HG03342 (cell line): ENCODE results near the gene RPN2.

Source experiments
- ATAC-seq: cut with Tn5 transposase; IDR thresholded peaks from one replicate; pipeline ENCODE4 v1.9.1; 2021; ENCODE audit warnings: mild to moderate bottlenecking, moderate library complexity; ENCODE audit not compliant: unreplicated experiment

Gene RPN2

GRCh38 chr20:37209193-37209592, 30.1 kb downstream of the RPN2 start:
- no peak for ATAC-seq

GRCh38 chr20:37209661-37210314, 30.7 kb downstream of the RPN2 start:
- no peak for ATAC-seq

GRCh38 chr20:37218441-37218840, 39.3 kb downstream of the RPN2 start:
- no peak for ATAC-seq

- ATAC-seq = no peak
These were observed 39.8 kb downstream of the RPN2 start for GRCh38 chr20:37218976-37219375.

GRCh38 chr20:37219751-37220668, 40.9 kb downstream of the RPN2 start:
- ATAC-seq = no peak

- ATAC-seq = no peak
These were observed 41.6 kb downstream of the RPN2 start for GRCh38 chr20:37220731-37221130.

GRCh38 chr20:37222086-37222485, 43.0 kb downstream of the RPN2 start:
- ATAC-seq = no peak

- ATAC-seq = no peak
These were observed 43.9 kb downstream of the RPN2 start for GRCh38 chr20:37223053-37223452.

- no peak for ATAC-seq
These were observed 46.0 kb downstream of the RPN2 start for GRCh38 chr20:37225146-37225545.

GRCh38 chr20:37226889-37227288, 47.8 kb downstream of the RPN2 start:
- ATAC-seq = no peak

GRCh38 chr20:37228082-37228481, 49.0 kb downstream of the RPN2 start:
- ATAC-seq = no peak

GRCh38 chr20:37228656-37229055, 49.5 kb downstream of the RPN2 start:
- ATAC-seq = no peak

- ATAC-seq = no peak
These were observed 50.2 kb downstream of the RPN2 start for GRCh38 chr20:37229357-37229756.

GRCh38 chr20:37230200-37230599, 51.1 kb downstream of the RPN2 start:
- ATAC-seq = no peak

GRCh38 chr20:37231947-37232630, 53.0 kb downstream of the RPN2 start:
- ATAC-seq = no peak

GRCh38 chr20:37233548-37234253, 54.6 kb downstream of the RPN2 start:
- no peak for ATAC-seq

- no peak for ATAC-seq
These were observed 55.1 kb downstream of the RPN2 start for GRCh38 chr20:37234254-37234581.

- ATAC-seq = no peak
These were observed 55.9 kb downstream of the RPN2 start for GRCh38 chr20:37235065-37235464.

- ATAC-seq = no peak
These were observed 57.3 kb downstream of the RPN2 start for GRCh38 chr20:37236462-37236861.

- ATAC-seq = no peak
These were observed 58.5 kb downstream of the RPN2 start for GRCh38 chr20:37237656-37238055.

GRCh38 chr20:37238426-37238825, 59.3 kb downstream of the RPN2 start:
- no peak for ATAC-seq
